ENCODE data around the gene ITGA4. TPM values are rescaled to one million over a fixed set of nuclear protein-coding genes. Genes with fewer than 3 reads are reported as not detected.

Gene ITGA4
- total and polyA plus RNA-seq, 2 donors (not counting 1 experiment from before 2014, with no cell fraction given) = 69.2 to 169 TPM

DNA sequence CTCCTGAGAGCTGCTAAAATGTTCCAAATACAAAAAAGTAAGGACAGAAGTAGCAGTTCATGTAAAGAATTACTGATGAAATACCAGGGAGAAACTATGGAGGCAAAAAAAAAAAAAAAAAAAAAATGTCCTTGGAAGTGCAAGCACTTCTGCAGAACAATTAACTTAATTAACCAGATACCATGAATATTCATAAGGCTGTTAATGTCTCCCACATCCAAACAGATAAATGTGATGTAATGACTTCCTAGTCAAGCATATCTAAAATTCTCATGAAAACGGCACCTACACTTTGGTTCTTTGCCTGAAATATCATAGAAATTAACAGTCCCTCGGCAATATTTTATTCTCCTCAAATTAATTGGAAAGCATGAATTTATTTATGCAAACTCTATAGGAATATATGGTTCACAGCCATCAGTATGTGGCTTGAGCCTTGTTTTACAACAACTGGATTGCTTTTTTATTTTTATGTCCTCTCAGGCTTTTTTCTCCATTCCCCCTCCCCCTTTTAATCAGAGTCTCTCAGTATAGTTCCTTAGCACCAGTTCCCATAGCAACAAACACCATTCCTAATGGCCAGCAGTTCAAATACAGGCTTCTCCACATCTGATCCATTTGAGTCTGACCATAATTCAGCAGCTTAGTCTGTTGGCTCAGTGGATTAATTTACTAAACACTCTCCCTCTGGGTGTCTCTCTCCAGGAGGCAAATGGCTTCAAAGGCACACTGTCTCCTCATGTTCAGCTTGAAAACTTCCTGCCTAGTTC is 97.1 kb downstream of the ITGA4 start:
- ATAC-seq (ENCODE audit: low read depth) = no peak
- Mint-ChIP-seq H3K27me3 (no peaks in the 10 kb centered on the region), H3K9me3 (ENCODE audit: insufficient read depth) (no peaks in the 10 kb centered on the region), H3K4me3 (no peak overlapping the region), H3K27ac (no peak overlapping the region), H3K4me1 (no peaks in the 10 kb centered on the region)
- no peak for DNase-seq
- Histone ChIP-seq H3K4me2 (replicated peaks; ENCODE audit: low read depth, low read length, poor library complexity, severe bottlenecking) (no peak overlapping the region), H3K79me2 (ENCODE audit: control insufficient read depth, insufficient read depth, low read length) (no peaks in the 10 kb centered on the region), H3K9ac (ENCODE audit: low read length) (no peak overlapping the region), H4K20me1 (ENCODE audit: control insufficient read depth, insufficient read depth, low read length, poor library complexity, severe bottlenecking) (no peaks in the 10 kb centered on the region), H2AFZ (ENCODE audit: insufficient read depth, low read depth, low read length, poor library complexity, severe bottlenecking) (no peak overlapping the region), H3K36me3 (replicated peaks in 1 of 2; ENCODE audit: control extremely low read depth in 1 of 2, control insufficient read depth in 1 of 2, extremely low read depth in 1 of 2, insufficient read depth in 2 of 2, low read length in 1 of 2) (peaks cover 0 to 1% of the 10 kb centered on the region in 2 experiments), H3K9me3 (ENCODE audit: control extremely low read depth in 1 of 3, control insufficient read depth in 2 of 3, insufficient read depth in 1 of 3, low read length in 2 of 3) (peaks cover 0 to 1% (median 0%) of the 10 kb centered on the region in 3 donors), H3K27me3 (replicated peaks in 1 of 4; ENCODE audit: control extremely low read depth in 1 of 4, control insufficient read depth in 3 of 4, insufficient read depth in 4 of 4, low read length in 3 of 4) (no peaks in the 10 kb centered on the region), H3K4me1 (ENCODE audit: control insufficient read depth in 2 of 2, insufficient read depth in 2 of 2, low read length in 2 of 2) (no peaks in the 10 kb centered on the region), H3K4me3 (ENCODE audit: control extremely low read depth in 1 of 5, extremely low read depth in 1 of 5, insufficient read depth in 1 of 5, low read depth in 2 of 5, low read length in 4 of 5) (no peak overlapping the region), H3K27ac (ENCODE audit: low read length in 2 of 2) (no peak overlapping the region)
- WGBS (ENCODE audit: insufficient coverage) = no CpG with 5 or more reads among the region's 2 CpGs
- intact Hi-C loops (cut with micrococcal nuclease) = no loop called here
- ChIA-PET POLR2A (no interaction called here), CTCF (no interaction called here)
- TF ChIP-seq EZH2 (IDR thresholded peaks at IDR 0.05; ENCODE audit: borderline replicate concordance, insufficient read depth, low read depth, low read length, poor library complexity, severe bottlenecking) (no peak), CTCF (IDR thresholded peaks at IDR 0.05) (no peak)

DNA sequence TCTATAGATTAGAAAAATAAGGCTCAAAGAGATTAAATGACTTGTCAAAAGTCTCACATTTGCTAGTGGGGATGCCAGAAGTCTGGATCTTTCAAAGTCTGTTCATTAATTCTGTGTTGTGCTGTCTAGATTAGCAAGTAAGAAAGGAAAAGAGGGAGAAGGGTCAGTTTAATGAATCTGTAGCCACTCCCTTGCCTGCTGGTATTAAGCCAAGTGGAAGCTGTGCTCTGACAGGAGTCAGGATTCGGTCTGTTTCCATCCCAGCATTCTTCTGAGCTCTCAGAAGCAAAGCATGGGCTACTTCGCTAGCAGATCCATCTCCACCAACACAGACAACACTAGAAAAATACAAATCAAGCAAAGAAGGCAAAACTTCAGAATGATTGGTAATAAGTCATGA is 101.2 kb downstream of the ITGA4 start:
- POLR2A ChIA-PET = no interaction called here
- no peaks in the 10 kb centered on the region for H3K36me3 ChIP-seq (replicated peaks in 1 of 2; ENCODE audit: control extremely low read depth in 1 of 2, control insufficient read depth in 1 of 2, extremely low read depth in 1 of 2, insufficient read depth in 2 of 2, low read length in 1 of 2)
- Mint-ChIP-seq H3K4me1 (no peaks in the 10 kb centered on the region), H3K27me3 (no peaks in the 10 kb centered on the region), H3K27ac (no peak overlapping the region), H3K9me3 (ENCODE audit: insufficient read depth) (no peaks in the 10 kb centered on the region), H3K4me3 (no peak overlapping the region)
- no peaks in the 10 kb centered on the region for H4K20me1 ChIP-seq (ENCODE audit: control insufficient read depth, insufficient read depth, low read length, poor library complexity, severe bottlenecking)
- H3K27ac ChIP-seq (ENCODE audit: low read length in 2 of 2) = no peak overlapping the region
- H3K9me3 ChIP-seq (ENCODE audit: control extremely low read depth in 1 of 3, control insufficient read depth in 2 of 3, insufficient read depth in 1 of 3, low read length in 2 of 3) = no peaks in the 10 kb centered on the region
- H2AFZ ChIP-seq (ENCODE audit: insufficient read depth, low read depth, low read length, poor library complexity, severe bottlenecking) = no peak overlapping the region
- H3K4me2 ChIP-seq (replicated peaks; ENCODE audit: low read depth, low read length, poor library complexity, severe bottlenecking) = no peak overlapping the region
- intact Hi-C loops (cut with micrococcal nuclease) = no loop called here
- H3K79me2 ChIP-seq (ENCODE audit: control insufficient read depth, insufficient read depth, low read length) = no peaks in the 10 kb centered on the region
- DNase-seq (no peak), ATAC-seq (ENCODE audit: low read depth) (no peak)
- no peak for TF ChIP-seq EZH2 (IDR thresholded peaks at IDR 0.05; ENCODE audit: borderline replicate concordance, insufficient read depth, low read depth, low read length, poor library complexity, severe bottlenecking)
- TF ChIP-seq CTCF (IDR thresholded peaks at IDR 0.05) = no peak
- no peak overlapping the region for H3K9ac ChIP-seq (ENCODE audit: low read length)
- H3K27me3 ChIP-seq (replicated peaks in 1 of 4; ENCODE audit: control extremely low read depth in 1 of 4, control insufficient read depth in 3 of 4, insufficient read depth in 4 of 4, low read length in 3 of 4) = no peaks in the 10 kb centered on the region
- no peaks in the 10 kb centered on the region for H3K4me1 ChIP-seq (ENCODE audit: control insufficient read depth in 2 of 2, insufficient read depth in 2 of 2, low read length in 2 of 2)
- CTCF ChIA-PET = no interaction called here
- no CpG with 5 or more reads among the region's 2 CpGs for WGBS (ENCODE audit: insufficient coverage)
- H3K4me3 ChIP-seq (ENCODE audit: control extremely low read depth in 1 of 5, extremely low read depth in 1 of 5, insufficient read depth in 1 of 5, low read depth in 2 of 5, low read length in 4 of 5) = no peak overlapping the region

Data from B cell (primary cell).